ENCODE data around the gene NXPE3. TPM values are rescaled to one million over a fixed set of nuclear protein-coding genes. Genes with fewer than 3 reads are reported as not detected.

Gene NXPE3
- total and polyA plus RNA-seq, 2 of the 8 experiments (the other 6 are each of a cell fraction or from before 2014, with no cell fraction given), result 10.9 to 22.7 TPM

GRCh38 chr3:101857301-101857741 is 78.3 kb downstream of the NXPE3 start (continued):
- TF ChIP-seq POU5F1 (IDR thresholded peaks at IDR 0.05; ENCODE audit: low read depth, low read length), result no peak
- no peak for TF ChIP-seq SP1 (IDR thresholded peaks at IDR 0.05; ENCODE audit: low read depth, low read length)
- no peak for TF ChIP-seq SP2 (IDR thresholded peaks at IDR 0.05; ENCODE audit: low read length)
- TF ChIP-seq KDM1A (IDR thresholded peaks at IDR 0.05; ENCODE audit: borderline replicate concordance, low read length), result no peak
- no peak for TF ChIP-seq NANOG (IDR thresholded peaks at IDR 0.05; ENCODE audit: insufficient read depth, low read depth, low read length, poor library complexity, severe bottlenecking)
- no peak for TF ChIP-seq ASH2L (IDR thresholded peaks at IDR 0.05; ENCODE audit: low read length)
